ENCODE results near the gene PCDHA13.
"Not testable (repeated sequence)": the region's sequence is repeated elsewhere in the genome, so short reads cannot be mapped to it uniquely, and the experiment has no call there.

The PCDHA13 gene

GRCh38 chr5:140868721-140869554, 13.0 kb upstream of the PCDHA13 start, which contains the start of gene PCDHA11:
Gene PCDHA11, plus strand, starts transcription at chr5:140868957. Its CDS starts 147 bp downstream, at chr5:140869104.
- intact Hi-C loops (cut with DNase I), result loop anchor here (2.0 kb wide), 1 partner anchor 172 kb away; no protein-coding TSS in a partner anchor
- DNase-seq, result peak in 2 of 10 donors; percentile 5 to 75

GRCh38 chr5:140869555-140869886, 12.4 kb upstream of the PCDHA13 start:
- DNase-seq, result no peak
- intact Hi-C loops (cut with DNase I), result loop anchor here (2.0 kb wide), 1 partner anchor 171 kb away; no protein-coding TSS in a partner anchor

- intact Hi-C loops (cut with DNase I), result no loop called here
- peak in 3 of 10 donors; percentile 64 to 78 (median 70) for DNase-seq
Measured at GRCh38 chr5:140870221-140871201, 11.4 kb upstream of the PCDHA13 start.

- intact Hi-C loops (cut with DNase I), result no loop called here
- no peak for DNase-seq
Measured at GRCh38 chr5:140875085-140876065, 6.5 kb upstream of the PCDHA13 start, which contains the start of gene PCDHA12. Gene PCDHA12, plus strand, starts transcription at chr5:140875308. Its CDS starts 165 bp downstream, at chr5:140875473.

GRCh38 chr5:140876541-140877261, 5.2 kb upstream of the PCDHA13 start:
- intact Hi-C loops (cut with DNase I), result not testable (repeated sequence)
- peak in 5 of 10 donors; percentile 3 to 79 (median 57) for DNase-seq

GRCh38 chr5:140877262-140877581, 4.7 kb upstream of the PCDHA13 start:
- peak in 3 of 10 donors; percentile 22 to 74 (median 71) for DNase-seq
- intact Hi-C loops (cut with DNase I), result no loop called here

- DNase-seq, result peak in 3 of 10 donors; percentile 6 to 55 (median 53)
- intact Hi-C loops (cut with DNase I), result loop anchor here (1.0 to 2.0 kb wide), 2 partner anchors 44 to 159 kb away; partner anchors contain the start of gene PCDHAC1
Measured at GRCh38 chr5:140882591-140882899, 621 bp downstream of the PCDHA13 start.

GRCh38 chr5:140883373-140883772, 1.4 kb downstream of the PCDHA13 start:
- intact Hi-C loops (cut with DNase I), result loop anchor here (2.0 kb wide), 1 partner anchor 43 kb away; the partner anchor contains the start of gene PCDHAC1

GRCh38 chr5:140883927-140884697, 2.2 kb downstream of the PCDHA13 start:
- intact Hi-C loops (cut with DNase I), result loop anchor here (2.0 kb wide), 1 partner anchor 43 kb away; the partner anchor contains the start of gene PCDHAC1

More at GRCh38 chr5:140883373-140883772, 1.4 kb downstream of the PCDHA13 start:
- DNase-seq, result peak in 1 of 10 donors; percentile 80

GRCh38 chr5:140916325-140916724, 34.4 kb downstream of the PCDHA13 start:
- DNase-seq, result no peak
- intact Hi-C loops (cut with DNase I), result no loop called here

More at GRCh38 chr5:140883927-140884697, 2.2 kb downstream of the PCDHA13 start:
- DNase-seq, result peak in 2 of 10 donors; percentile 64 to 82

- DNase-seq, result no peak
Measured at GRCh38 chr5:140923601-140924000, 41.7 kb downstream of the PCDHA13 start.

GRCh38 chr5:140925806-140926442, 44.0 kb downstream of the PCDHA13 start, which contains the start of gene PCDHAC1:
Gene PCDHAC1, plus strand, starts transcription at chr5:140926299. Its CDS starts 594 bp downstream, at chr5:140926893.
- intact Hi-C loops (cut with DNase I), result loop anchor here (1.0 to 5.0 kb wide), 3 partner anchors 43 to 114 kb away; partner anchors contain the start of gene PCDHA13
- DNase-seq, result peak in 4 of 10 donors; percentile 3 to 87 (median 38)

More at GRCh38 chr5:140923601-140924000, 41.7 kb downstream of the PCDHA13 start:
- intact Hi-C loops (cut with DNase I), result no loop called here

- intact Hi-C loops (cut with DNase I), result loop anchor here (1.0 to 5.0 kb wide), 3 partner anchors 44 to 114 kb away; partner anchors contain the start of gene PCDHA13
- DNase-seq, result peak; percentile 67 to 97 (median 84)
Measured at GRCh38 chr5:140926443-140927227, 44.7 kb downstream of the PCDHA13 start.

- intact Hi-C loops (cut with DNase I), result loop anchor here (2.0 to 5.0 kb wide), 2 partner anchors 44 to 45 kb away; partner anchors contain the start of gene PCDHA13
- no peak for DNase-seq
Measured at GRCh38 chr5:140927228-140927573, 45.3 kb downstream of the PCDHA13 start.
